Neural progenitor cell (in vitro differentiated cells): ENCODE measurements around the gene GP5. TPM values are rescaled to one million over a fixed set of nuclear protein-coding genes. Genes with fewer than 3 reads are reported as not detected.

ENCODE experiments used
- DNase-seq: peaks from one replicate; pipeline ENCODE4 v3.0.0-alpha.2; 2016; ENCODE audit warnings: low spot score
- H2AFZ ChIP-seq: fragments of 200-600 bp; sonication (generic); replicated peaks from 2 replicates; pipeline ENCODE4 v1.6.1; 2016; ENCODE audit warnings: antibody characterized with exemption
- H3F3A ChIP-seq: fragments of 200-600 bp; sonication (generic); 2 replicates; pipeline ENCODE4 v1.6.1; 2016; ENCODE audit warnings: antibody characterized with exemption, low read depth
- H3K27ac ChIP-seq: fragments of 200-600 bp; sonication (generic); 2 replicates; pipeline ENCODE4 v1.5.1; 2016; ENCODE audit warnings: mild to moderate bottlenecking
- H3K27me3 ChIP-seq: fragments of 200-600 bp; sonication (generic); 2 replicates; pipeline ENCODE4 v1.6.1; 2016; ENCODE audit warnings: mild to moderate bottlenecking, moderate library complexity
- H3K36me3 ChIP-seq: fragments of 200-600 bp; sonication (generic); 2 replicates; pipeline ENCODE4 v1.5.1; 2016
- H3K4me1 ChIP-seq: fragments of 200-600 bp; sonication (generic); 2 replicates; pipeline ENCODE4 v1.6.1; 2016; ENCODE audit warnings: mixed run types
- H3K4me2 ChIP-seq: fragments of 200-600 bp; sonication (generic); 2 replicates; pipeline ENCODE4 v1.6.1; 2016
- H3K4me3 ChIP-seq: fragments of 200-600 bp; sonication (generic); 2 replicates; pipeline ENCODE4 v1.5.1; 2016
- H3K79me2 ChIP-seq: fragments of 200-600 bp; sonication (generic); 2 replicates; pipeline ENCODE4 v1.6.1; 2016; ENCODE audit warnings: low read depth
- H3K9ac ChIP-seq: fragments of 200-600 bp; sonication (generic); 2 replicates; pipeline ENCODE4 v1.6.1; 2016
- H3K9me3 ChIP-seq: fragments of 200-600 bp; sonication (generic); 2 replicates; pipeline ENCODE4 v1.5.1; 2016; ENCODE audit warnings: low read depth
- H4K20me1 ChIP-seq: fragments of 200-600 bp; sonication (generic); 2 replicates; pipeline ENCODE4 v1.6.1; 2016; ENCODE audit warnings: low read depth
- H3K27ac Mint-ChIP-seq: 3 replicates; pipeline ENCODE4 v1.8.0; 2021; ENCODE audit warnings: mixed read lengths
- H3K27me3 Mint-ChIP-seq: 2 replicates; pipeline ENCODE4 v1.8.0; 2022; ENCODE audit warnings: low read depth, mild to moderate bottlenecking, inconsistent platforms, moderate library complexity, mixed read lengths; ENCODE audit not compliant: insufficient read depth
- H3K36me3 Mint-ChIP-seq: 3 replicates; pipeline ENCODE4 v1.8.0; 2021; ENCODE audit warnings: mixed read lengths
- H3K4me1 Mint-ChIP-seq: 3 replicates; pipeline ENCODE4 v1.8.0; 2021; ENCODE audit warnings: mixed read lengths
- H3K4me3 Mint-ChIP-seq: 3 replicates; pipeline ENCODE4 v1.8.0; 2021; ENCODE audit warnings: mild to moderate bottlenecking, moderate library complexity, mixed read lengths
- H3K9me3 Mint-ChIP-seq: 3 replicates; pipeline ENCODE4 v1.8.0; 2020; ENCODE audit warnings: mixed read lengths
- CTCF ChIP-seq: fragments of 200-600 bp; sonication (generic); IDR thresholded peaks from 2 replicates; pipeline ENCODE4 v1.5.1; 2017; ENCODE audit warnings: antibody characterized with exemption, mild to moderate bottlenecking
- EZH2 ChIP-seq: fragments of 200-600 bp; sonication (generic); IDR thresholded peaks from 2 replicates; pipeline ENCODE4 v1.6.1; 2017; ENCODE audit warnings: antibody characterized with exemption, mild to moderate bottlenecking, moderate library complexity
- EZH2phosphoT487 ChIP-seq: fragments of 200-600 bp; sonication (generic); IDR thresholded peaks from 2 replicates; pipeline ENCODE4 v1.6.1; 2017; ENCODE audit warnings: antibody characterized with exemption
- total RNA-seq: library from RNA; depleted of rRNA; stranded (reverse); fragments of >200 nt; gene quantifications from 2 replicates; pipeline ENCODE4 v1.2.3, GENCODE V29; 2015; ENCODE audit warnings: low replicate concordance

GP5 gene
- total RNA-seq, 1 donor from 2014 or later: not detected

- H3K4me3 ChIP-seq: no peak overlapping the region
- no peak overlapping the region for H3K9ac ChIP-seq
- H4K20me1 ChIP-seq: no peaks in the 10 kb centered on the region
- peaks cover 43% of the 10 kb centered on the region for H3F3A ChIP-seq
- DNase-seq: peak; percentile 40
- H3K27ac Mint-ChIP-seq: no peak overlapping the region
- peak overlapping the region; percentile 57 for H3K4me2 ChIP-seq
- no peak overlapping the region for H3K4me3 Mint-ChIP-seq
- H2AFZ ChIP-seq: no peak overlapping the region
- H3K36me3 Mint-ChIP-seq: no peaks in the 10 kb centered on the region
- no peaks in the 10 kb centered on the region for H3K9me3 ChIP-seq
- peaks cover 18% of the 10 kb centered on the region for H3K9me3 Mint-ChIP-seq
- no peak overlapping the region for H3K27ac ChIP-seq
- peaks cover 48% of the 10 kb centered on the region for H3K4me1 ChIP-seq
- H3K79me2 ChIP-seq: no peaks in the 10 kb centered on the region
- no peaks in the 10 kb centered on the region for H3K27me3 ChIP-seq
- peaks cover 20% of the 10 kb centered on the region for H3K4me1 Mint-ChIP-seq
- TF ChIP-seq CTCF (no peak), EZH2 (no peak), EZH2phosphoT487 (no peak)
- no peaks in the 10 kb centered on the region for H3K36me3 ChIP-seq
- H3K27me3 Mint-ChIP-seq: peaks cover 8% of the 10 kb centered on the region
Measured at GRCh38 chr3:194386066-194386465, 13.0 kb downstream of the GP5 start.

- Mint-ChIP-seq H3K4me1 (peaks cover 31% of the 10 kb centered on the region), H3K9me3 (peaks cover 4% of the 10 kb centered on the region), H3K36me3 (no peaks in the 10 kb centered on the region), H3K27ac (no peak overlapping the region), H3K4me3 (no peak overlapping the region), H3K27me3 (peaks cover 8% of the 10 kb centered on the region)
- H3K4me2 ChIP-seq: no peak overlapping the region
- H4K20me1 ChIP-seq: no peaks in the 10 kb centered on the region
- no peak overlapping the region for H3K9ac ChIP-seq
- no peak overlapping the region for H3K27ac ChIP-seq
- H3K4me3 ChIP-seq: no peak overlapping the region
- TF ChIP-seq CTCF (no peak), EZH2 (no peak), EZH2phosphoT487 (no peak)
- no peaks in the 10 kb centered on the region for H3K36me3 ChIP-seq
- H3K4me1 ChIP-seq: peaks cover 57% of the 10 kb centered on the region
- DNase-seq: no peak
- H3K27me3 ChIP-seq: no peaks in the 10 kb centered on the region
- H2AFZ ChIP-seq: no peak overlapping the region
- peaks cover 45% of the 10 kb centered on the region for H3F3A ChIP-seq
- no peaks in the 10 kb centered on the region for H3K9me3 ChIP-seq
- no peaks in the 10 kb centered on the region for H3K79me2 ChIP-seq
Measured at GRCh38 chr3:194384569-194385001, 14.5 kb downstream of the GP5 start.

GRCh38 chr3:194384156-194384555, 14.9 kb downstream of the GP5 start:
- H3K27ac ChIP-seq: no peak overlapping the region
- no peaks in the 10 kb centered on the region for H3K36me3 Mint-ChIP-seq

More at GRCh38 chr3:194384156-194384555, 14.9 kb downstream of the GP5 start:
- no peak for TF ChIP-seq CTCF
- TF ChIP-seq EZH2phosphoT487: no peak
- no peak for TF ChIP-seq EZH2
- DNase-seq: no peak
- Mint-ChIP-seq H3K27ac (no peak overlapping the region), H3K27me3 (peaks cover 8% of the 10 kb centered on the region), H3K4me3 (no peak overlapping the region), H3K9me3 (no peaks in the 10 kb centered on the region), H3K4me1 (peaks cover 35% of the 10 kb centered on the region)
- no peak overlapping the region for H3K4me2 ChIP-seq
- no peaks in the 10 kb centered on the region for H3K79me2 ChIP-seq
- no peaks in the 10 kb centered on the region for H3K27me3 ChIP-seq
- no peak overlapping the region for H3K4me3 ChIP-seq
- H3K9me3 ChIP-seq: no peaks in the 10 kb centered on the region
- no peak overlapping the region for H3K9ac ChIP-seq
- H3K36me3 ChIP-seq: no peaks in the 10 kb centered on the region
- H3K4me1 ChIP-seq: peaks cover 59% of the 10 kb centered on the region
- H2AFZ ChIP-seq: no peak overlapping the region
- H4K20me1 ChIP-seq: no peaks in the 10 kb centered on the region
- peaks cover 47% of the 10 kb centered on the region for H3F3A ChIP-seq
